Endometrium (tissue), 2 donors: ENCODE results near the gene ST6GAL1.
"Not testable (repeated sequence)": the region's sequence is repeated elsewhere in the genome, so short reads cannot be mapped to it uniquely, and the experiment has no call there.

Experiments
- FAIRE-seq: peaks from 2 replicates; lab custom pipeline; 2012; peaks lifted over from hg19 to GRCh38; lab: Jason Lieb, UNC
- donor health status: control.
- donor health status: control.

Gene ST6GAL1

GRCh38 chr3:187046033-187046432 is 115.7 kb downstream of the ST6GAL1 start:
- FAIRE-seq, result no peak

- FAIRE-seq, result no peak
Observed at GRCh38 chr3:187049462-187050101, 119.3 kb downstream of the ST6GAL1 start.

GRCh38 chr3:187051066-187051465 is 120.7 kb downstream of the ST6GAL1 start:
- FAIRE-seq, result no peak

GRCh38 chr3:187051724-187052366 is 121.5 kb downstream of the ST6GAL1 start:
- no peak for FAIRE-seq

- FAIRE-seq, result not testable (repeated sequence)
Observed at GRCh38 chr3:187052427-187052826, 122.1 kb downstream of the ST6GAL1 start.

GRCh38 chr3:187054433-187054832 is 124.1 kb downstream of the ST6GAL1 start:
- not testable (repeated sequence) for FAIRE-seq

GRCh38 chr3:187057803-187058202 is 127.5 kb downstream of the ST6GAL1 start:
- FAIRE-seq, result not testable (repeated sequence)

- no peak for FAIRE-seq
Observed at GRCh38 chr3:187061748-187062147, 131.4 kb downstream of the ST6GAL1 start.

GRCh38 chr3:187062526-187063177 is 132.3 kb downstream of the ST6GAL1 start:
- FAIRE-seq, result no peak

- no peak for FAIRE-seq
Observed at GRCh38 chr3:187063286-187064121, 133.2 kb downstream of the ST6GAL1 start.

GRCh38 chr3:187064210-187065115 is 134.1 kb downstream of the ST6GAL1 start:
- no peak for FAIRE-seq

GRCh38 chr3:187066228-187066995 is 136.1 kb downstream of the ST6GAL1 start:
- no peak for FAIRE-seq

- FAIRE-seq, result no peak
Observed at GRCh38 chr3:187068787-187069186, 138.5 kb downstream of the ST6GAL1 start.

- no peak for FAIRE-seq
Observed at GRCh38 chr3:187069857-187070516, 139.7 kb downstream of the ST6GAL1 start.

GRCh38 chr3:187072102-187072501 is 141.8 kb downstream of the ST6GAL1 start:
- FAIRE-seq, result no peak

- FAIRE-seq, result no peak
Observed at GRCh38 chr3:187072511-187072910, 142.2 kb downstream of the ST6GAL1 start.

GRCh38 chr3:187073581-187074098 is 143.3 kb downstream of the ST6GAL1 start:
- no peak for FAIRE-seq

GRCh38 chr3:187074846-187075245 is 144.5 kb downstream of the ST6GAL1 start:
- no peak for FAIRE-seq

- no peak for FAIRE-seq
Observed at GRCh38 chr3:187076297-187076696, 146.0 kb downstream of the ST6GAL1 start.

GRCh38 chr3:187077085-187077484 is 146.8 kb downstream of the ST6GAL1 start:
- no peak for FAIRE-seq
